Activated B cell treated with CpG ODN at 0.5 μM for 24 hours (primary cell): Measurements from ENCODE around the gene MGAT4B. TPM values are rescaled to one million over a fixed set of nuclear protein-coding genes. Genes with fewer than 3 reads are reported as not detected.

Source experiments
- ATAC-seq: fragments of 200-7000 bp; cut with Tn5 transposase; one replicate; pipeline ENCODE4 v1.10.0; 2021; ENCODE audit warnings: low read depth, mild to moderate bottlenecking, moderate library complexity
- CTCF ChIA-PET: fragments of 350-600 bp; sonication (Branson Sonifier 250); formaldehyde crosslinking; loops from one replicate; lab custom pipeline; 2021; ENCODE audit warnings: antibody characterized with exemption; lab: Charles Lee
- POLR2A ChIA-PET: fragments of 350-600 bp; sonication (Branson Sonifier 250); formaldehyde crosslinking; loops from one replicate; lab custom pipeline; 2021; ENCODE audit warnings: antibody characterized with exemption; lab: Charles Lee
- DNase-seq: peaks from one replicate; pipeline ENCODE4 v3.0.0; 2022
- H3K27ac Mint-ChIP-seq: one replicate; pipeline ENCODE4 v1.8.0; 2020; ENCODE audit warnings: mixed read lengths
- H3K27me3 Mint-ChIP-seq: one replicate; pipeline ENCODE4 v1.8.0; 2021; ENCODE audit warnings: mixed read lengths
- H3K36me3 Mint-ChIP-seq: one replicate; pipeline ENCODE4 v1.8.0; 2021; ENCODE audit warnings: low read depth, mixed read lengths
- H3K4me1 Mint-ChIP-seq: one replicate; pipeline ENCODE4 v1.8.0; 2021; ENCODE audit warnings: mixed read lengths
- H3K4me3 Mint-ChIP-seq: one replicate; pipeline ENCODE4 v1.8.0; 2020; ENCODE audit warnings: mild to moderate bottlenecking, mixed read lengths
- H3K9me3 Mint-ChIP-seq: one replicate; pipeline ENCODE4 v1.8.0; 2020; ENCODE audit warnings: mixed read lengths
- CTCF ChIP-seq: fragments of 200-600 bp; IDR thresholded peaks from one replicate; pipeline ENCODE4 v1.8.0; 2022; ENCODE audit warnings: antibody characterized with exemption, mild to moderate bottlenecking
- intact Hi-C: fragments of 100-400 bp; cut with micrococcal nuclease; formaldehyde crosslinking; loops from one replicate; pipeline ENCODE4 v1.15.1; 2024
- total RNA-seq: library from RNA; stranded (reverse); gene quantifications from 2 replicates; pipeline ENCODE4 v1.2.3, GENCODE V29; 2022

The MGAT4B gene
- 73.6 and 85.3 TPM in 2 replicates for total RNA-seq

GRCh38 chr5:179806250-179807048, at the start of gene MGAT4B:
Gene MGAT4B (minus strand): TSS chr5:179806866. CDS start chr5:179806583, 283 bp downstream.
- POLR2A ChIA-PET, result interaction anchor here (0.6 to 3.8 kb wide), 10 partner anchors 12 to 1738 kb away, joined by 3 to 58 read pairs (median 4); partner anchors contain the start of genes MAML1 and SQSTM1
- Mint-ChIP-seq H3K36me3 (peaks cover 4% of the 10 kb centered on the region), H3K27me3 (no peaks in the 10 kb centered on the region), H3K4me1 (peaks cover 37% of the 10 kb centered on the region), H3K27ac (peak within 1 kb of the TSS; percentile 70), H3K4me3 (peak within 1 kb of the TSS; percentile 79), H3K9me3 (no peaks in the 10 kb centered on the region)
- no peak for TF ChIP-seq CTCF
- ATAC-seq, result peak; percentile 79
- peak; percentile 69 for DNase-seq
- CTCF ChIA-PET, result interaction anchor here (1.1 kb wide), 1 partner anchor 165 kb away, joined by 3 read pairs; no protein-coding TSS in a partner anchor
- intact Hi-C loops, result loop anchor here (1.0 kb wide), 2 partner anchors 13 to 52 kb away; partner anchors contain the start of gene MRNIP

GRCh38 chr5:179854356-179854755, 47.7 kb upstream of the MGAT4B start:
- DNase-seq, result no peak
- intact Hi-C loops, result loop anchor here (10.0 kb wide), 2 partner anchors 160 to 1120 kb away; partner anchors contain the start of gene CANX
- ChIA-PET CTCF (interaction anchor here (2.1 to 2.3 kb wide), 2 partner anchors 52 to 121 kb away, joined by 5 to 8 read pairs; no protein-coding TSS in a partner anchor), POLR2A (interaction anchor here (0.7 kb wide), 1 partner anchor 121 kb away, joined by 3 read pairs; no protein-coding TSS in a partner anchor)
- Mint-ChIP-seq H3K27ac (peak overlapping the region; percentile 30), H3K4me1 (peaks cover 50% of the 10 kb centered on the region), H3K27me3 (no peaks in the 10 kb centered on the region), H3K36me3 (peaks cover 19% of the 10 kb centered on the region), H3K4me3 (no peak overlapping the region), H3K9me3 (no peaks in the 10 kb centered on the region)
- no peak for ATAC-seq
- no peak for TF ChIP-seq CTCF

GRCh38 chr5:179852993-179853547, 46.4 kb upstream of the MGAT4B start:
- peaks cover 10% of the 10 kb centered on the region for H3K36me3 Mint-ChIP-seq
- H3K27ac Mint-ChIP-seq, result peak overlapping the region; percentile 80
- peaks cover 44% of the 10 kb centered on the region for H3K4me1 Mint-ChIP-seq
- H3K4me3 Mint-ChIP-seq, result peak overlapping the region; percentile 17
- TF ChIP-seq CTCF, result no peak
- ATAC-seq (peak; percentile 93), DNase-seq (no peak)
- CTCF ChIA-PET, result interaction anchor here (2.1 to 2.3 kb wide), 2 partner anchors 51 to 122 kb away, joined by 5 to 8 read pairs; no protein-coding TSS in a partner anchor
- intact Hi-C loops, result loop anchor here (1.0 to 10.0 kb wide), 3 partner anchors 17 to 1122 kb away; partner anchors contain the start of gene CANX
- no peaks in the 10 kb centered on the region for H3K9me3 Mint-ChIP-seq
- POLR2A ChIA-PET, result interaction anchor here (0.6 to 2.7 kb wide), 5 partner anchors 14 to 55 kb away, joined by 3 to 20 read pairs (median 4); partner anchors contain the start of genes SQSTM1 and TBC1D9B
- H3K27me3 Mint-ChIP-seq, result no peaks in the 10 kb centered on the region

GRCh38 chr5:179841621-179842020, 35.0 kb upstream of the MGAT4B start:
- TF ChIP-seq CTCF, result no peak
- Mint-ChIP-seq H3K4me1 (peaks cover 6% of the 10 kb centered on the region), H3K27ac (no peak overlapping the region), H3K36me3 (peaks cover 81% of the 10 kb centered on the region), H3K9me3 (peaks cover 3% of the 10 kb centered on the region), H3K4me3 (no peak overlapping the region), H3K27me3 (no peaks in the 10 kb centered on the region)
- ATAC-seq, result no peak
- no peak for DNase-seq
- ChIA-PET CTCF (no interaction called here), POLR2A (interaction anchor here (0.8 kb wide), 1 partner anchor 20 kb away, joined by 3 read pairs; no protein-coding TSS in a partner anchor)
- intact Hi-C loops, result no loop called here
